ENCODE results near the gene MYH14.

Gene MYH14

GRCh38 chr19:50244695-50245094 is 41.3 kb downstream of the MYH14 start:
- Histone ChIP-seq H3K27me3 (no peaks in the 10 kb centered on the region), H3K4me3 (ENCODE audit: low read depth in 1 of 2, low read length in 1 of 2) (no peak overlapping the region), H3K9me3 (no peaks in the 10 kb centered on the region), H3K4me1 (ENCODE audit: control insufficient read depth in 1 of 2, insufficient read depth in 1 of 2, low read depth in 1 of 2, low read length in 1 of 2) (no peaks in the 10 kb centered on the region), H3K36me3 (no peaks in the 10 kb centered on the region), H3K27ac (no peak overlapping the region)
- no peak for TF ChIP-seq CTCF (IDR thresholded peaks at IDR 0.05)

- Histone ChIP-seq H3K4me1 (ENCODE audit: control insufficient read depth in 1 of 2, insufficient read depth in 1 of 2, low read depth in 1 of 2, low read length in 1 of 2) (no peaks in the 10 kb centered on the region), H3K27ac (no peak overlapping the region), H3K9me3 (peaks cover 7% of the 10 kb centered on the region), H3K27me3 (no peaks in the 10 kb centered on the region), H3K4me3 (ENCODE audit: low read depth in 1 of 2, low read length in 1 of 2) (no peak overlapping the region), H3K36me3 (no peaks in the 10 kb centered on the region)
- no peak for TF ChIP-seq CTCF (IDR thresholded peaks at IDR 0.05)
These were observed 45.0 kb downstream of the MYH14 start for GRCh38 chr19:50248413-50248812.

- H3K27me3 ChIP-seq, result no peaks in the 10 kb centered on the region
- no peak overlapping the region for H3K4me3 ChIP-seq (ENCODE audit: low read depth in 1 of 2, low read length in 1 of 2)
- no peak for TF ChIP-seq CTCF (IDR thresholded peaks at IDR 0.05)
- H3K4me1 ChIP-seq (ENCODE audit: control insufficient read depth in 1 of 2, insufficient read depth in 1 of 2, low read depth in 1 of 2, low read length in 1 of 2), result no peaks in the 10 kb centered on the region
- H3K27ac ChIP-seq, result no peak overlapping the region
- peaks cover 7% of the 10 kb centered on the region for H3K9me3 ChIP-seq
- no peaks in the 10 kb centered on the region for H3K36me3 ChIP-seq
These were observed 45.4 kb downstream of the MYH14 start for GRCh38 chr19:50248826-50249225.

GRCh38 chr19:50249636-50250035 is 46.2 kb downstream of the MYH14 start:
- TF ChIP-seq CTCF (IDR thresholded peaks at IDR 0.05), result no peak
- no peak overlapping the region for H3K27ac ChIP-seq
- no peaks in the 10 kb centered on the region for H3K27me3 ChIP-seq
- H3K4me3 ChIP-seq (ENCODE audit: low read depth in 1 of 2, low read length in 1 of 2), result no peak overlapping the region
- peaks cover 7% of the 10 kb centered on the region for H3K9me3 ChIP-seq
- no peaks in the 10 kb centered on the region for H3K36me3 ChIP-seq
- no peaks in the 10 kb centered on the region for H3K4me1 ChIP-seq (ENCODE audit: control insufficient read depth in 1 of 2, insufficient read depth in 1 of 2, low read depth in 1 of 2, low read length in 1 of 2)

DNA sequence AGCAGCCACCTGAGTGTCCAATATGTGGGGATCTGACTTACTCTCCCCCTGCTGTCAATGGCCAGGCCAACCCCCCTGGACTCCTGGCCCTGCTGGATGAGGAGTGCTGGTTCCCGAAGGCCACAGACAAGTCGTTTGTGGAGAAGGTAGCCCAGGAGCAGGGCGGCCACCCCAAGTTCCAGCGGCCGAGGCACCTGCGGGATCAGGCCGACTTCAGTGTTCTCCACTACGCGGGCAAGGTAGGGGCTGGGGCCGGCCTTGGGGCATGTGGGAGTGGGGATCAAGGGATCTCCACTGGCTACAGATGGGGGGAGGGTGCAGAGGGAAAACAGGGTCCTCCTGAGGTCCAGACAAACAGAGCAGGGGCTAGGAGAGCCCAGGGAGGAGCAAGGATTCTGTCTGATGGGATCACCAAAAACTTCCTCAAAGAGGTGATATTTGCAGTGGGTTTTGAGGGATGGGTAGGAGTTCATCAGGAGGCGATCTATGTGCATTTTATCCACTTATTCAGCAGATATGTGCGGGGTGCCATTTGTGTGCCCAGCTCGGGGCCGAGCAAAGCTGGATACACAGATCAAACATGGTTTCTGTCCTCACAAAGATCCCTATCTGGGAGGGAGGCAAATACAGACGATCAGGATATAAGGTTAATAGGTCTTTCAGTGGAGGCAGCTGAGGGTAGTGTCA is 47.2 kb downstream of the MYH14 start:
- no peaks in the 10 kb centered on the region for H3K36me3 ChIP-seq
- H3K4me1 ChIP-seq (ENCODE audit: control insufficient read depth in 1 of 2, insufficient read depth in 1 of 2, low read depth in 1 of 2, low read length in 1 of 2), result no peaks in the 10 kb centered on the region
- TF ChIP-seq CTCF (IDR thresholded peaks at IDR 0.05), result no peak
- H3K27ac ChIP-seq, result no peak overlapping the region
- peaks cover 7% of the 10 kb centered on the region for H3K9me3 ChIP-seq
- no peaks in the 10 kb centered on the region for H3K27me3 ChIP-seq
- H3K4me3 ChIP-seq (ENCODE audit: low read depth in 1 of 2, low read length in 1 of 2), result no peak overlapping the region

Measured in neutrophil (primary cell).